GM21360 (cell line): ENCODE measurements around the gene TINAG.
"Not testable (repeated sequence)": the region's sequence is repeated elsewhere in the genome, so short reads cannot be mapped to it uniquely, and the experiment has no call there.

ENCODE experiments used
- ATAC-seq: cut with Tn5 transposase; IDR thresholded peaks from one replicate; pipeline ENCODE4 v1.9.1; 2021; ENCODE audit warnings: mild to moderate bottlenecking, moderate library complexity; ENCODE audit not compliant: unreplicated experiment

TINAG gene

GRCh38 chr6:54307439-54307910, 766 bp upstream of the TINAG start:
- ATAC-seq, result no peak

GRCh38 chr6:54308986-54309315, 710 bp downstream of the TINAG start:
- ATAC-seq, result no peak

- ATAC-seq, result no peak
Observed at GRCh38 chr6:54310377-54311152, 2.3 kb downstream of the TINAG start.

GRCh38 chr6:54315656-54316055, 7.4 kb downstream of the TINAG start:
- ATAC-seq, result no peak

- no peak for ATAC-seq
Observed at GRCh38 chr6:54320871-54321270, 12.6 kb downstream of the TINAG start.

- no peak for ATAC-seq
Observed at GRCh38 chr6:54327631-54328030, 19.4 kb downstream of the TINAG start.

- not testable (repeated sequence) for ATAC-seq
Observed at GRCh38 chr6:54331571-54331970, 23.3 kb downstream of the TINAG start.

GRCh38 chr6:54335871-54336270, 27.6 kb downstream of the TINAG start:
- no peak for ATAC-seq

GRCh38 chr6:54353975-54354374, 45.7 kb downstream of the TINAG start:
- ATAC-seq, result no peak

- ATAC-seq, result no peak
Observed at GRCh38 chr6:54354608-54355007, 46.4 kb downstream of the TINAG start.

- no peak for ATAC-seq
Observed at GRCh38 chr6:54357141-54357540, 48.9 kb downstream of the TINAG start.

GRCh38 chr6:54361188-54361587, 52.9 kb downstream of the TINAG start:
- ATAC-seq, result no peak

GRCh38 chr6:54361734-54362133, 53.5 kb downstream of the TINAG start:
- ATAC-seq, result no peak

GRCh38 chr6:54366667-54367327, 58.6 kb downstream of the TINAG start:
- ATAC-seq, result no peak

GRCh38 chr6:54377776-54378175, 69.5 kb downstream of the TINAG start:
- no peak for ATAC-seq

GRCh38 chr6:54386295-54386694, 78.1 kb downstream of the TINAG start:
- no peak for ATAC-seq

- no peak for ATAC-seq
Observed at GRCh38 chr6:54390362-54390761, 82.1 kb downstream of the TINAG start.

- ATAC-seq, result no peak
Observed at GRCh38 chr6:54391577-54391976, 83.3 kb downstream of the TINAG start.

- no peak for ATAC-seq
Observed at GRCh38 chr6:54403096-54403495, 94.9 kb downstream of the TINAG start.

GRCh38 chr6:54404791-54405190, 96.5 kb downstream of the TINAG start:
- no peak for ATAC-seq

GRCh38 chr6:54411767-54412166, 103.5 kb downstream of the TINAG start:
- no peak for ATAC-seq

GRCh38 chr6:54415517-54415916, 107.3 kb downstream of the TINAG start:
- ATAC-seq, result no peak
